ENCODE measurements around the gene AP4B1.
A peak's percentile ranks its signal among the peaks of the same experiment; 100 is the strongest.

AP4B1 gene

DNA sequence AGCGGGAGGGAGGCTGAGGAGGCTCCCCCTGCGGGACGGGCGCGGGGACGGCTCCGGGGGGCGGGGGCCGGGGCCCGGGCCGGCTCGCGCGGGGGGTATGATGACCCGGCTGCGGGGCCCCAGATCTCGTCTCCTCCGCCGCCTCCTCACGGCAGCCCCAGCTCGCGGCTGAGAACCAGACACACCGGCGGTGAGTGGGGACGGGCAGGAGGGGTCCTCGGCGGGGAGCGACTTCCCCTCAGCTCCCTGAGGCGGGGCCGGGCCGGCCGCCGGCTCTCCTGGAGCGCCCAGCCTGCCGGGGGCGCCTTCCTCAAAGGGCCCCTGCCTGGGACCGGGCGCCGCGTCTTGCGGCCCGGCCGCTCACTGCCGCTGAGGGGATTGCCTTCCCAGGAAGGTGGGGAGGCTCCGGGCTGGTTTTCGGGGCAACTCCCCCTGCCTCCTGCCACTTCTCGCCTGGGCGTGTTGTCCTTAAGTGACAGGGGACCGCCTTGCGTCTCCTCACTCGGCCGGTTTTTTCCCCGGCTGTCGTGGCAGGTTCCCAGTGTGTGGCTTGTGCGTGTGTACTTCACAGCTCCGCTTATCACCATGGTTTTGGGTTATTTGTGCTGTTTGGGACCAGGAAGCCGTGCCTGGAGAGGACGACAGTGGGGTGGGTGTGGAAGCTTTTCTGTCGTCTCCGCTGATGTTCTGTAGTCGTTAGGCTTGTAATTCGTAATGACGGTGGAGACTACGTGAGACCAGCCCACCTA lies 25.3 kb upstream of the AP4B1 start:
- peak; percentile 59 for DNase-seq

GRCh38 chr1:113928941-113929749 lies 24.5 kb upstream of the AP4B1 start, which contains the start of gene HIPK1:
HIPK1 (plus strand) TSS chr1:113929324.
- peak; percentile 93 for DNase-seq

GRCh38 chr1:113928187-113928930 lies 23.8 kb upstream of the AP4B1 start:
- no peak for DNase-seq

DNA sequence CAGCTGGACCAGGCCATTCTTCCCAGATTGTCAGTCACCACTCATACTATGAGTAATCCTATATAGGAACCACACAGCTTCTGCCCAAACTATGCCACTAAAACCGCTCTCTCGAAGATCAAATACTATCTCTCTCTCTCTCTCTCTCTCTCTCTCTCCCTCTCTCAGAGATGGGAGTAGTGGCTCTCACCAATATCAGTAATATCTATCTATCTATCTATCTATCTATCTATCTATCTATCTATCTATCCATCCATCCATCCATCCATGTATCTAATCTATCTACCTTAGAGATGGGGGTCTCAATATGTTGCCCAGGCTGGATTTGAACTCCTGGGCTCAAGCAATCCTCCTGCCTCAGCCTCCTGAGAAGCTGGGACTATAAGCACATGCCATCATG lies 19.9 kb upstream of the AP4B1 start:
- no peak for DNase-seq

GRCh38 chr1:113922957-113923356 lies 18.4 kb upstream of the AP4B1 start:
- no peak for DNase-seq

DNA sequence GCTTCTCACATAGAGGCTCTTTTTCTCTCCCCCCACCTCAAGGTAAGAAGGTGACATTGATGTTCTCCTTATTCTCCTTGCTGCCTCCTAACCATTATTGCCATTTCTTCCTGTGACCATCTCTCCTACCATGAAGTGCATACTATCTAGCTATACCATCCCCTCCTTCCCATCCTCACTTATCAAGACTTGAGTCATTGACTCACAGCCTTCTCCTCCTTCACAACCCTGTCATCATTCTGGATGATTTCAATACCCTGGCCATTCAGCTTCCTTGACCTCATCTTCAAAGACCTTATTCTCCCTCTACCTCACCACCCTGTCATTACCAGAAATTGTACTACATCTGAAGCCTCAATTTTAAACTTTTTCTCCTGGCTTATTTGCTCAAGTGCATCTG lies 13.6 kb upstream of the AP4B1 start:
- no peak for DNase-seq

DNA sequence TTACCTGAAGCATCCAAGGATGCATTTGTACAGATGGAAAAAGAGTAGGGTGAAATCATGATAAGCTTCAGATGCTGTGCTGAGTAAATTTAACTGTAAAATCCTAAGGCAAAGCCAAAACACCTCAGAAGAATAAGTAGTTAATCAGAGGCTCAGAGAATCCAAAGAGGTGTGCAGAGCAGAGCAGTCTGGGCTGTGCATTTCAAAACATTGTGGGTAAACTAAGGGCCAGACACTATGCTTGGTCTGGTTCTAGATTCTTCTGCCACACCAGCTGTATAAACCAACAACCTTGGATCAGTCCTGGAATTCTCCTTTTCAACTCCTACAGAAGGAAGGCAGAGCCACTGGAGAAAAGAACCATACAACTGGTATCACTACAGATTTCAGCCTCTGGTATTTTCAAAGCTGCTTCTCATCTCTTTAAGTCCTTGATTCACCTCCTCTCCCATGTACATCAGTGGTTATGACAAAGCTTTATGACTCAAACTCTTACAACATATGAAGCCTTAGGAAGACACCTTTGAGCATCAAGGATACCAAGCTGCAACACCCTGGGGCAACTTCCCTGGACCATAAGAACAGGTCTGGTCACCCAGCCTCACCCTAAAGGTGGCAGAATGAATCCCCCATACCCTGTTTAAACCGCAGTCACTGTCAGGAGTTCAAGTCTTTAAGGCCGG lies 12.9 kb upstream of the AP4B1 start:
- no peak for DNase-seq

GRCh38 chr1:113916974-113917373 lies 12.4 kb upstream of the AP4B1 start:
- no peak for DNase-seq

- DNase-seq = no peak
Observed at GRCh38 chr1:113913887-113914664, 9.5 kb upstream of the AP4B1 start.

DNA sequence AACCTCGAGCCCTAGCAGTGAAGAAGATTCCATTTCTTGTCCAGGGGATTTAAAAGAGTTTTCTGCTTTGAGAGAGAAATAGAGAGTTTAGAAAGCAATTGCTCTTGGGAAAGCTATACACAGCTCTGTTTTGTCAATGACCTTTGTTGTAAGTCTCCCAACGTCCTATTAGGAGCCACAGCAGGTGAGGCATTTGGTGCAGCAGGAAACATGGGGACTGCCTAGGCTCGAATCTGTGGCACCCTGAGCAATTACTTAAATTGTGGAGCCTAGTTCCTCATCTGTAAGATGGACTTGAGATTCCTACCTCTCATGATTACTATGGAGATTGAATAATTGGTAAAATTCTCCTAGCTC lies 8.7 kb upstream of the AP4B1 start:
- DNase-seq = no peak

- DNase-seq = peak; percentile 39
Observed at GRCh38 chr1:113912594-113913311, 8.2 kb upstream of the AP4B1 start.

- DNase-seq = peak; percentile 59
Observed at GRCh38 chr1:113905435-113905861, 849 bp upstream of the AP4B1 start.

DNA sequence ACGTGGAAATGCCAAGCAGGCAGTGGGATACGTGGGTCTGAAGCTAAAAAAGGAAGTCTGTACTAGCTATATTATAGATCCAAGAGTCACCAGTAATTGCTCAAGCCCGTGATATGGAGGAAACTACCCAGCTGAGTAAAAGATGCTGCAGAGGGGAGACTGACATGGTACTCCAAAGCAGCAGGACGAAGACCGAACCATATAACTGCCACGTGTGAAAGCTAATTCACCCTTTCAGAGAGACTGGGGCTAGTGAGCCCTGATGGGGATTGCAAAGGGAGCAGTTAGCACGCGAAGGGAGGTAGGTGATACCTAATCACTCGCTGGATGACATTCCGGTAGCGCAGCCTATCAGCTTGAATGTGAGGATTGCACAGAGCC lies 316 bp downstream of the AP4B1 start:
- peak; percentile 77 for DNase-seq

DNA sequence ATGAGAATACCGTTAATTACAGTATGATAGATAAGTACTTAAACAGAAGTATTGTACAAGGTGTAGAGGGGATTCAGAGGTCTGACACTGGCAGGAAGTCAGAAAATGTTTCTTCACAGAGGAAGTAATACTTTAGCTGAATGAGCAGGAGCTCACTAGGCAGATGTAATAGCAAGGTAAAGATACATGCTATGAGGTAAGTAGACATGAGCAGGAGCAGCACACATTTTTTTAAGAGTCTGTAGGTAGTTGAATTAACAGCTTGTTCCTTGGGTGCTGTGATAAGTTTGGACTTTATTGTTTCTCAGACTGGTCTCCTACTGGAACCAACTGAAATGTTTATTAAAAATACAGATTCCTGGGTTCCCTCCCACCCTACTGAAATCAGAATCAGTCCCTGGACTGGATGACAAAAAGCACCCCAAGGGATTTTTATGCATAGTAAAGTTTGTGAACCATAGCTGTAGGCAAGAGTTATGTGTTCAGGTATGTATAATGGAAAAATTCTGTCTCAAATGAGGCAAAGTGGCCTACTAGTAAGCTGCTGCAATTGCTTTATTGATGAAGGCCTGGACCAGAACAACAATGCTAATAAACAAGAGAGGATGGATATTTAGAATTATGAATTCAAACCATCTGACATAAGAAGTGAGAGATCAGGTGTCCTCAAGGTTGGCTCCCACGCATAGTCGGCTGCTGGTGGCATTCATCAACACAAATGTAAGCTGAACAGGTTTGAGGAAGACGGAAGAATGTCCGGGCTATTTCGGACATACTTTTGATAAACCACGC lies 902 bp downstream of the AP4B1 start:
- DNase-seq = peak; percentile 38

- no peak for DNase-seq
Observed at GRCh38 chr1:113901191-113901590, 3.4 kb downstream of the AP4B1 start.

GRCh38 chr1:113899111-113899510 lies 5.5 kb downstream of the AP4B1 start:
- DNase-seq = no peak

- DNase-seq = no peak
Observed at GRCh38 chr1:113898241-113898814, 6.3 kb downstream of the AP4B1 start.

GRCh38 chr1:113895961-113896360 lies 8.6 kb downstream of the AP4B1 start:
- DNase-seq = no peak

DNA sequence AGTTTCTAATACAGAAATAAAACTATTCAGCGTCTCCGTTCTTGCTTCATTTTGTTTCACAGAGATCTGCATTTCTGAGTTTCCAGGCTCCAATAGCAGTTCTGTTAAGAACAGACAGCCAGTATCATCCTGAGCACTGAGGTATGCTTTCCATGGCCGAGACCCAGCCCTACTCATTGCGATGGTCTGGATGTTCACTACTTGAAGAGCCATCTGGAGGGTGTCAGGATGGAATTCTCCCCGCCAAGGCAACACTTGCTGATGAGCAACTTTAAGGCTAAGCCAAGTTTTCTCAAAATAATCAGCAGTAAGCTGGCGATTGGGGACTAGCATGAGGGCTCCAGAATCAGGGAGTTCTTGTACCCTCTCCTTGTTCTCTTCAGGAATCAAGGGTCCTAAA lies 9.5 kb downstream of the AP4B1 start:
- no peak for DNase-seq

DNA sequence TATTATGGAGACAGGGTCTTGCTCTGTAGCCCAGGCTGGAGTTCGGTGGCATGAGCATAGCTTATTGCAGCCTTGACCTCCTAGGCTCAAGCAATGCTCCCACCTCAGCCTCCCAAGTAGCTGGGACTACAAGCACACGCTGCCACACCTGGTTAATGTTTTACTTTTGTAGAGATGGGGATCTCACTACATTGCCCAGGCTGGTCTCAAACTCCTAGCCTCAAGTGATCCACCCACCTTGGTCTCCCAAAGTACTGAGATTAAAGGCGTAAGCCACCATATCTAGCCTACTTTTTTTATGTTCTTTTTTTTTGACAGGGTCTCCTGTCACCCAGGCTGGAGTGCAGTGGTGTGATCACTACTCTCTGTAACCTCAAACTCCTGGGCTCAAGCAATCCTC lies 11.3 kb downstream of the AP4B1 start:
- DNase-seq = no peak
